GM19043 (cell line): ENCODE results near the gene E2F1.
"Not testable (repeated sequence)": the region's sequence is repeated elsewhere in the genome, so short reads cannot be mapped to it uniquely, and the experiment has no call there.

Experiments used
- ATAC-seq: cut with Tn5 transposase; IDR thresholded peaks from one replicate; pipeline ENCODE4 v1.9.1; 2021; ENCODE audit warnings: low read depth; ENCODE audit not compliant: unreplicated experiment

The E2F1 gene

GRCh38 chr20:33647603-33648395, 38.4 kb downstream of the E2F1 start:
- no peak for ATAC-seq

GRCh38 chr20:33646959-33647602, 39.1 kb downstream of the E2F1 start:
- not testable (repeated sequence) for ATAC-seq

- ATAC-seq, result no peak
Observed at GRCh38 chr20:33646191-33646590, 40.0 kb downstream of the E2F1 start.

- no peak for ATAC-seq
Observed at GRCh38 chr20:33645396-33645795, 40.8 kb downstream of the E2F1 start.

DNA sequence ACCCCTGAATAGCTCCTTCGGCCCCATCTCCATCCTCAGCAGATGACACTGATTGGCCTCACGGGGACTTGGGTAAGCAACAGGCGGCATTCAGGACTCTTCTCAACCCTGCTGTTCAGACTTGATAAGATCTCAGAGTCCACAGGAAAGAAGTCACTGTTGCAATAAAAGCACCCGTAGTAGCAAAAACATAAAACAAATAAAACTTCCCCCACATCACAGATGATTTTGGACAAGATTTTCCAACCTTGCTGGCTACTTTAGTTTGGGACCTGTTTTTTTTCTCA, 41.2 kb downstream of the E2F1 start:
- ATAC-seq, result no peak

DNA sequence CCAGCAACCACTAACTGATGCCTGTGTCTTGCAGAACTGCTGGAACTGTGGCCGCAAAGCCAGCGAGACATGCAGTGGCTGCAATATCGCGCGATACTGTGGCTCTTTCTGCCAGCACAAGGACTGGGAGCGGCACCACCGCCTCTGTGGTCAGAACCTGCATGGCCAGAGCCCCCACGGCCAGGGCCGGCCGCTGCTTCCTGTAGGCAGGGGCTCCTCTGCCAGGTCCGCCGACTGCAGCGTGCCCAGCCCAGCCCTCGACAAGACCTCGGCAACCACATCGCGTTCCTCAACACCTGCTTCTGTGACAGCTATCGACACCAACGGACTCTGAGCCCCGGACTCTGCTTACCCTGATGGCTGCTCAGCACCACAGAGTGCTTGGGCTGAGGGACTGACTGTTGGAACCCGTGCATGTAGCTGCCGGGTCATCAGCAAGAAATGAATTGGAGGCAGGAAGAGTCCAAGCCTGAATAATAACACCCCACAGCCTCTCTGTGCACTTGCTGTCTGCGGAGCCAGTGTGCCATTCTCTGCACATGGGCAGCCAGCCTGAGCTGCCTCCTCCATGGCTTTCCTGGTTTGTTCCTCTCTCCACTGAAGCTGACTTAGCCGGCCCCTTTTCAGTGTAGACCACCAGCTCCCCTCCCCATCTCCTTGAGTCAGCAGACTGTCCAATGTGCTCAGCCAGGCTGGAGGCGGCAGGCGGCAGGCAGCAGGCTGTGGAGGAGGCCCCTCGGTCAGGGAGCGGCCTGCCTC, 41.7 kb downstream of the E2F1 start:
- no peak for ATAC-seq

GRCh38 chr20:33640287-33640686, 45.9 kb downstream of the E2F1 start:
- ATAC-seq, result no peak

GRCh38 chr20:33636776-33637175, 49.4 kb downstream of the E2F1 start:
- ATAC-seq, result no peak

DNA sequence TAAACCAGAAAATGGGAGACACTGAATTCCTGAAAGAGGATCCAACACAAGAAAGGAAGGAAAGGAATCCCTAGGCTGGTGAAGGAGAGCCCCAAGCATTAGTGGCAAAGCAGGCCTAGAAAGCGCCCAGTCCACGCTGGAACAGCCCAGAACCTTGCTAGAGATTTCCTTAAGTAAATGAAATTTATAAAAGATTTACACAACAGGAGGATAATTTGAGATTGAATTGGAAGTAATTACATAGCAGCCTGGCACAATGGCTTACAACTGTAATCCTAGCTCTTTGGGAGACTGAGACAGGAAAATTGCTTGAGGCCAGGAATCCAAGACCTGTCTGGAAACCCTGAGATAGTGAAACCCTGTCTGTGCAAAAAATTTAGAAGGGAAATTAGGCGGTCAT, 50.8 kb downstream of the E2F1 start:
- no peak for ATAC-seq

- ATAC-seq, result not testable (repeated sequence)
Observed at GRCh38 chr20:33631910-33632309, 54.3 kb downstream of the E2F1 start.

GRCh38 chr20:33630507-33630906, 55.7 kb downstream of the E2F1 start:
- ATAC-seq, result no peak

DNA sequence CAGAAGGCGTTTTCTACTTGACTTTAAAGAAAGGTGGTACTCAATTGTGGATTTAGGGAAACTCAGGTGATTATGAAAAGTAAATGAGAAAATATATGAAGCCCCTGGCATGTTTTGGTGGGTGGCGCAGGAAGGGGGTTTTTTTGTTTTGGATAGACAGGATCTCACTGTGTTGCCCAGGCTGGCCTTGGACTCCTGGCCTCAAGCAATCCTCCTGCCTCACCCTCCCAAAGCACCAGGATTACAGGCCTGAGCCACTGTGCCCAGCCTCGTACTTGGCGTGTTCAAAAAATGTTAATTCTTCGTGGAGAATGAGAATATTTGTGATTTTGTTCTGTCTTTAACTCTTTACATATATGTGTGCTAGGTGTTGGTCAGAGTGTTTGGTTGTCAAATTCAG, 56.2 kb downstream of the E2F1 start:
- ATAC-seq, result no peak

DNA sequence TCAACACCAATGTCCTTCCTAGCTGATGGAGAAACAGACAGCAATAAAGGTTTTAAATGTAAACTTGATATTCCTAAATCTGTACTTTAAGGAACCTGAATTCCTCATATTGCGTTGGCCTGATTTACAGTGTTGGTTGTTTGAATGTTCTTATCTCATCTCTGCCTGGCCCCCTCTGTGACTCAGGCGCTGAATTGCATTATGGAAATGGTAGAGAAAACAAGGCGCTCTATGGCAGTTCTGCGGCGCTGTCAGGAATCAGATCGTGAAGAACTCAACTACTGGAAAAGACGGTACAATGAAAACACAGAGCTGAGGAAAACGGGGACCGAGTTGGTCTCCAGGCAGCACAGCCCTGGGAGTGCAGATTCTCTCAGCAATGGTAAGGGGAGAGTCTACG, 56.7 kb downstream of the E2F1 start:
- ATAC-seq, result no peak

DNA sequence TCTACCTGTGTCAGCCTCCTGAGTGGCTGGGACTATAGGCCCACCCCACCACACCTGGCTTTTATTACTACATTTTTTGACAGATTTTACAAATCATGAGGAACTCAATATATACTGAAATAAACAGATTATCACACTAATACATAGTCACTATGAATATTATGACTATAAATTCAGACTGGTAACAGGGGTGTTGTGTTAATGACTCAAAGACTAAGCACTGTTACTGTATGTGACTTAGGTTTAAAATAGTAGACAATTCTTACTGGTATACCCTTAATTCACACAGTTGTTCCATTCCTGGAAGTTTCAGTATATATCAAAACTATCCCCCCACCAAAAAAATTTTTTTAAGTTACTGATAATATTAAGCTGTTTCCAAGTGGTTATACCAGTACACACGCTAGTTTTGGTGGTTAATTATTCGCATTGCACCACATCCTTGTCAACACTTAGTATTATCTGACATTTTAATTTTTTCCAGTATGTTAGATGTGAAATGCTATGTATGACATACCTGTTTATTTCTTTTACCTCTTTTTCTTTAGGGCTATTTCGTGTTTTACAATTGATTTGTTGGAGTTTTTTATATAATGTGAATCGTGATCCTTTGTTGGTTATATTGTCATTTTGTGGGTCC, 58.5 kb downstream of the E2F1 start:
- ATAC-seq, result no peak

GRCh38 chr20:33626190-33626589, 60.0 kb downstream of the E2F1 start:
- ATAC-seq, result no peak
